IMR-90 (cell line): ENCODE data around the gene DPP10.

Experiments
- CEBPB ChIP-seq: IDR thresholded peaks from 2 replicates; pipeline ENCODE4 v1.6.1; 2012; ENCODE audit warnings: low read depth, low read length, improper control_type of control experiment
- CTCF ChIP-seq: conservative IDR thresholded peaks from 2 replicates; pipeline ENCODE4 v1.5.1; 2012; ENCODE audit warnings: mild to moderate bottlenecking, low read depth, low read length, improper control_type of control experiment
- MAZ ChIP-seq: IDR thresholded peaks from 2 replicates; pipeline ENCODE4 v1.6.1; 2012; ENCODE audit warnings: low read depth, mild to moderate bottlenecking, low read length, improper control_type of control experiment, moderate library complexity, borderline replicate concordance
- MXI1 ChIP-seq: IDR thresholded peaks from 2 replicates; pipeline ENCODE4 v1.6.1; 2012; ENCODE audit warnings: low read depth, mild to moderate bottlenecking, low read length, moderate library complexity, borderline replicate concordance
- POLR2A ChIP-seq: IDR thresholded peaks from 2 replicates; pipeline ENCODE4 v1.6.1; 2012; ENCODE audit warnings: mild to moderate bottlenecking, low read depth, low read length
- RAD21 ChIP-seq: IDR thresholded peaks from 2 replicates; pipeline ENCODE4 v1.6.1; 2012; ENCODE audit warnings: low read length, improper control_type of control experiment

- TF ChIP-seq CTCF (no peak), POLR2A (no peak), CEBPB (no peak), RAD21 (no peak), MXI1 (no peak), MAZ (no peak)
Observed at GRCh38 chr2:115194623-115195022, 752.2 kb downstream of the DPP10 start.
